Pancreas (tissue), 10 donors: ENCODE measurements around the gene TAF1C. TPM values are rescaled to one million over a fixed set of nuclear protein-coding genes. Genes with fewer than 3 reads are reported as not detected.

ENCODE experiments used
- ATAC-seq, 4 donors: fragments of 200-7000 bp; cut with Tn5 transposase; one replicate each; pipeline versions ENCODE4 v1.8.0 to v1.9.1; 2020; ENCODE audit warnings: mild to moderate bottlenecking in 4 of 4, moderate library complexity in 4 of 4
- DNase-seq, 6 donors: peaks; one replicate each; pipeline ENCODE4 v3.0.0-alpha.2; 2020
- FAIRE-seq: peaks from 2 replicates; lab custom pipeline; 2012; peaks lifted over from hg19 to GRCh38; lab: Jason Lieb, UNC
- H3K27ac ChIP-seq, 4 donors: fragments of 200-600 bp; sonication (generic); 1 replicate in 3 of 4; 2 replicates in 1 of 4; pipeline versions ENCODE4 v1.5.0 to v1.8.0; 2020
- H3K27me3 ChIP-seq, 4 donors: fragments of 200-600 bp; one replicate each; pipeline ENCODE4 v1.8.0; 2021
- H3K36me3 ChIP-seq, 3 donors: fragments of 200-600 bp; sonication (generic) in 1 of 3; one replicate each; pipeline versions ENCODE4 v1.5.0 to v1.8.0; 2020 to 2021
- H3K4me1 ChIP-seq, 3 donors: fragments of 200-600 bp; one replicate each; pipeline ENCODE4 v1.8.0; 2021
- H3K4me3 ChIP-seq, 4 donors: fragments of 200-600 bp; sonication (generic) in 2 of 4; one replicate each; pipeline versions ENCODE4 v1.5.0 to v1.8.0; 2020 to 2021
- H3K9me3 ChIP-seq, 4 donors: fragments of 200-600 bp; one replicate each; pipeline ENCODE4 v1.8.0; 2021
- WGBS, 2 donors: extraction: QIAGEN DNeasy Blood & Tissue Kit; methylation state at CpG; one replicate each; pipeline ENCODE4 v1.1.7; 2013; 5-methylcytosine and 5-hydroxymethylcytosine counted together
- intact Hi-C, 3 donors: fragments of 100-400 bp; cut with DNase I; formaldehyde crosslinking; loops; one replicate each; pipeline versions ENCODE4 v1.11.1 to v1.14.2; 2022
- polyA plus RNA-seq, 2 donors: library from polyadenylated mRNA; stranded (reverse); fragments of 200-250 nt; gene quantifications; one replicate each; pipeline ENCODE4 v1.2.3, GENCODE V29; 2013
- total RNA-seq, 6 donors: library from RNA; stranded (reverse); fragmentation: NEBNext Ultra II Directional in 4 of 6; extraction: Animal tissue kit (Norgen Biotek cat#: 25700) in 4 of 6; gene quantifications; one replicate each; pipeline versions ENCODE4 v1.2.1 to v1.2.4, GENCODE V29; 2021 to 2023
- TF ChIP-seq, protein P1 (sequence below), 4 donors: fragments of 200-600 bp; sonication (generic) in 3 of 4; IDR thresholded peaks; one replicate each; pipeline versions ENCODE4 v1.5.0 to v1.8.0; 2021; ENCODE audit warnings: antibody characterized with exemption in 4 of 4
- donor health status: healthy with polysubstance abuse.
- donor health status: DM: no; HTN: no; CAD: no; lungs with moderate emphysema.
- donor health status: DM: no; HTN: no; CAD: no.
- donor health status: control.
- donor health status: control.
- donor health status: Bipolar disorder and iron deficiency.
- donor health status: DM: yes; HTN: yes; CAD: no.
- donor health status: DM: no; HTN: no; CAD: no.
- donor health status: DM: no; HTN: no; CAD: no.
- donor health status: DM: yes; HTN: yes; CAD: no.

Gene TAF1C
- total and polyA plus RNA-seq, 8 donors = 14.9 to 130 (median 23.1) TPM

DNA sequence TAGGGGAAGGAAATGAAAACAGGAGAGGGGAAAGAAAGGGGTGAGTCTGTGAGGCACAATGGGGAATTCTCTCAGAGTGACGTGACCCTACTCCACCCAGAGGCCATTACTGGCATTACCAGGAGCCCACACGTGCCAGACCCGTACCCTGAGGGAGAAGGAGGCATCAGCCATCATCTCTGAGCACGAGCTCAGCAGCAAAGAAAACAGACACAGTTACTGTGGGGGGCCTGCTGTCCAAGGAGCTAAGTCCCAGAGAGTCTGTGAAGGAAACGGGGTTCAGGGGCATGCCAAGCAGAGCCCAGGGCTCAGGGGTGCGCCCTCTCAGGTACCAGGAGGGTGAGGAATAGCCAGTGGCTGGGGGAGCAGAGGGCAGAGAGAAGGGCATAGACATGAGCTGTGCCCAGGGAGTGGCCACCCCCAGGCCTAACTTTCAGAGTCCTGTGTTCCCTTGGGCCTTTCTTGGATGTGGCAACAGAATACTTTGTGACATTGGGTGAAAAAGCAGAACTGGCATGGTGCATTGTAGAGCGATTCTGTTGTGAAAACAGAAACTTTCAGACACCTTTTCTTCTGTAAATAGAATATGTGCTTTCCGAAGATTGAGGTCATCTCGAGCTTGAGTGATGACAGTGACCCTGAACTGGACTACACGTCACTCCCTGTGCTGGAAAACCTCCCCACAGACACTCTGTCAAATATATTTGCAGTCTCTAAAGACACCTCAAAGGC lies 11.3 kb downstream of the TAF1C start:
- 20 to 51% methylated on average over 10 of the region's 10 CpGs for WGBS, 2 donors
- DNase-seq = peak in 3 of 6 donors; percentile 46 to 75 (median 59)
- Histone ChIP-seq H3K27ac (no peak overlapping the region), H3K9me3 (no peaks in the 10 kb centered on the region), H3K4me3 (no peak overlapping the region), H3K36me3 (peaks cover 0 to 7% (median 5%) of the 10 kb centered on the region in 3 donors), H3K27me3 (no peaks in the 10 kb centered on the region), H3K4me1 (peaks cover 0 to 6% (median 0%) of the 10 kb centered on the region in 3 donors)
- ATAC-seq = peak; percentile 82 to 90 (median 86)
- TF ChIP-seq, protein P1, sequence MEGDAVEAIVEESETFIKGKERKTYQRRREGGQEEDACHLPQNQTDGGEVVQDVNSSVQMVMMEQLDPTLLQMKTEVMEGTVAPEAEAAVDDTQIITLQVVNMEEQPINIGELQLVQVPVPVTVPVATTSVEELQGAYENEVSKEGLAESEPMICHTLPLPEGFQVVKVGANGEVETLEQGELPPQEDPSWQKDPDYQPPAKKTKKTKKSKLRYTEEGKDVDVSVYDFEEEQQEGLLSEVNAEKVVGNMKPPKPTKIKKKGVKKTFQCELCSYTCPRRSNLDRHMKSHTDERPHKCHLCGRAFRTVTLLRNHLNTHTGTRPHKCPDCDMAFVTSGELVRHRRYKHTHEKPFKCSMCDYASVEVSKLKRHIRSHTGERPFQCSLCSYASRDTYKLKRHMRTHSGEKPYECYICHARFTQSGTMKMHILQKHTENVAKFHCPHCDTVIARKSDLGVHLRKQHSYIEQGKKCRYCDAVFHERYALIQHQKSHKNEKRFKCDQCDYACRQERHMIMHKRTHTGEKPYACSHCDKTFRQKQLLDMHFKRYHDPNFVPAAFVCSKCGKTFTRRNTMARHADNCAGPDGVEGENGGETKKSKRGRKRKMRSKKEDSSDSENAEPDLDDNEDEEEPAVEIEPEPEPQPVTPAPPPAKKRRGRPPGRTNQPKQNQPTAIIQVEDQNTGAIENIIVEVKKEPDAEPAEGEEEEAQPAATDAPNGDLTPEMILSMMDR (IDR thresholded peaks at IDR 0.05) = peak; percentile 40 to 79 (median 58)
- intact Hi-C loops = loop anchor here in 1 of 3 donors (5.0 to 10.0 kb wide), 2 partner anchors 83 to 211 kb away; partner anchors contain the start of gene NECAB2
- no peak for FAIRE-seq

DNA sequence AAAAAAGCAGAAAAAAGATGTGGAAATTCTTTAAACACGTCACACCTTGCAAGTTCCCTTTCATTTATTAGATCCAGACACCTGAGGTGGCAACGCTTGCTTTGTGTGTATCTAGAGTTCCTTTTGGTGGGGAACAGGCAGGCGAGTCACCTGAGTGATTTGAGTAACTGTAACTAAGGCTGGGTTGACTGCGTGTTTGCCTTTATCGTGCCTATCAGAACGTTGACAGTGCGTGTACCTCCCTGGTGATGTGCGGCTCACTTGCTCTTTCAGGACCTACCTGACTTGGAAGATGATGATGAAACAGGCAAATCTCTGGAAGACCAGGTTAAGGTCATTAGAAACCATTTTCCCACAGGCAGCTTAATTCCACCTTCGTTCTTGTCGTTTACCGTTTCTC lies 12.5 kb downstream of the TAF1C start:
- WGBS, 2 donors = 48 to 65% methylated on average over 11 of the region's 11 CpGs
- FAIRE-seq (no peak), ATAC-seq (no peak), DNase-seq (no peak)
- TF ChIP-seq, protein P1 (IDR thresholded peaks at IDR 0.05) = no peak
- H3K27ac ChIP-seq = no peak overlapping the region
- H3K36me3 ChIP-seq = no peaks in the 10 kb centered on the region
- intact Hi-C loops = loop anchor here in 1 of 3 donors (10.0 kb wide), 1 partner anchor 210 kb away; the partner anchor contains the start of gene NECAB2
- H3K4me3 ChIP-seq = no peak overlapping the region
- no peaks in the 10 kb centered on the region for H3K9me3 ChIP-seq
- H3K27me3 ChIP-seq = no peaks in the 10 kb centered on the region
- peaks cover 0 to 6% (median 0%) of the 10 kb centered on the region in 3 donors for H3K4me1 ChIP-seq

GRCh38 chr16:84169765-84170310 lies 17.0 kb downstream of the TAF1C start:
- FAIRE-seq (no peak), ATAC-seq (no peak), DNase-seq (no peak)
- TF ChIP-seq, protein P1 (IDR thresholded peaks at IDR 0.05) = no peak
- no peaks in the 10 kb centered on the region for H3K36me3 ChIP-seq
- H3K27me3 ChIP-seq = peaks cover 0 to 7% (median 0%) of the 10 kb centered on the region in 4 donors
- H3K4me3 ChIP-seq = no peak overlapping the region
- 63 to 74% methylated on average over 11 of the region's 11 CpGs for WGBS, 2 donors
- intact Hi-C loops = loop anchor here in 1 of 3 donors (10.0 kb wide), 1 partner anchor 205 kb away; the partner anchor contains the start of gene NECAB2
- H3K27ac ChIP-seq = no peak overlapping the region
- no peaks in the 10 kb centered on the region for H3K9me3 ChIP-seq
- no peaks in the 10 kb centered on the region for H3K4me1 ChIP-seq

DNA sequence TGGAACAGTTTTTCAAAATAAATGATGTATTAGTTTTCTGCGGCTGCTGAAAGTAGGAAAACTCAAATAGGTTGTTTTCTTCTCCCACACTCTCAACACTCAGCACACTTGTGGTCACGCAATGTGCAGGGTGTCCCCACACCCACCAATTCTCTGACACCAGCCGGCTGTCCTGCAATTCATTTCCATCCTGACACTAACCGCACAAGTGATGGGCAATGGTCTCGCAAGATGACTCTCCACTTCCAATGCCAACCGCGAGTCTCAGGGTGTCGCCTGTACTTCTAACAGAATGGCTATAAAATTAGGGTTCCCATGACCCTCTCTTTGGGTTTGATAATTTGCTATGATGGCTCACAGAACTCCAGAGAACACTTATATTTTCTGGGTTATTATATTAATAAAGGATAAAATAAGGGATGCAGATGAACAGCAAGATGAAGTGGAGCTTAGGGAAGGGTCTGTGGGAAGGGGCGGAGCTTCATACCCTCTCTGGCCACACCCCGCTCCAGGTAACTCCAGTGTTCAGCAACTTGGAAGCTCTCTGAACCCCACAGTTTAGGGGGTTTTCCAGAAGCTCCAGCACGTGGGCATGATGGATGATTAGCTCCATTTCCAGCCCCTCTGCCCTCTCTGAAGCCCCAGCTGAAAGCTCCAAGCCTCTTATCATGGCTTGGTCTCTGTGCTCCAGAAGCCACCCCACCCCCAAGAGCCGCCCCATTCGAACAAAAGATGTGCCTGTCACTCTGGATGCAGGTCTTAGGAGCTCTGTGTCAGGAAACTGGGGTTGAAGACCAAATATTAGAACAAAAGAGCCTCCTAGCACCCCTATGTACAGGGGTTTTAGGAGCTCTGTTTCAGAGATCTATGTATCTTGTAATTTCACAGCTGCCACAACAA lies 19.8 kb downstream of the TAF1C start:
- Histone ChIP-seq H3K4me1 (no peaks in the 10 kb centered on the region), H3K4me3 (no peak overlapping the region), H3K27ac (no peak overlapping the region), H3K27me3 (peaks cover 0 to 7% (median 0%) of the 10 kb centered on the region in 4 donors), H3K9me3 (no peaks in the 10 kb centered on the region), H3K36me3 (no peaks in the 10 kb centered on the region)
- DNase-seq (no peak), FAIRE-seq (no peak), ATAC-seq (no peak)
- 69 to 79% methylated on average over 13 of the region's 13 CpGs for WGBS, 2 donors
- intact Hi-C loops = no loop called here
- TF ChIP-seq, protein P1 (IDR thresholded peaks at IDR 0.05) = no peak
